NCI-H146 (cell line): Measurements from ENCODE around the gene ZNF419.
A peak's percentile ranks its signal among the peaks of the same experiment; 100 is the strongest.
"Not testable (repeated sequence)": the region's sequence is repeated elsewhere in the genome, so short reads cannot be mapped to it uniquely, and the experiment has no call there.

Experiments
- DNase-seq: peaks from one replicate; lab custom pipeline; 2025; lab: John Stamatoyannopoulos, UW

ZNF419 gene

GRCh38 chr19:57487477-57488298 is at the start of gene ZNF419:
Gene ZNF419 (plus strand): TSS chr19:57487750. CDS start chr19:57487951, 201 bp downstream.
- peak; percentile 96 for DNase-seq

GRCh38 chr19:57437931-57438330 is 49.6 kb upstream of the ZNF419 start:
- DNase-seq: no peak

- DNase-seq: no peak
Measured at GRCh38 chr19:57438925-57439324, 48.6 kb upstream of the ZNF419 start.

GRCh38 chr19:57441979-57442752 is 45.4 kb upstream of the ZNF419 start:
- no peak for DNase-seq

- DNase-seq: no peak
Measured at GRCh38 chr19:57443121-57443696, 44.3 kb upstream of the ZNF419 start.

GRCh38 chr19:57452307-57452706 is 35.2 kb upstream of the ZNF419 start:
- no peak for DNase-seq

GRCh38 chr19:57465680-57466381 is 21.7 kb upstream of the ZNF419 start:
- DNase-seq: no peak

- DNase-seq: no peak
Measured at GRCh38 chr19:57466489-57466888, 21.1 kb upstream of the ZNF419 start.

- DNase-seq: no peak
Measured at GRCh38 chr19:57473646-57474045, 13.9 kb upstream of the ZNF419 start.

GRCh38 chr19:57477191-57478008 is 10.2 kb upstream of the ZNF419 start, which contains the start of gene ZNF772:
Gene ZNF772 (minus strand): TSS chr19:57477566. CDS start chr19:57477309, 257 bp downstream.
- DNase-seq: peak; percentile 92

GRCh38 chr19:57488299-57488644 is 722 bp downstream of the ZNF419 start:
- not testable (repeated sequence) for DNase-seq

- DNase-seq: not testable (repeated sequence)
Measured at GRCh38 chr19:57499332-57499679, 11.8 kb downstream of the ZNF419 start.

- DNase-seq: peak; percentile 95
Measured at GRCh38 chr19:57499680-57500395, 12.3 kb downstream of the ZNF419 start, which contains the start of gene ZNF773. Gene ZNF773 (plus strand): TSS chr19:57499938. CDS start chr19:57500081, 143 bp downstream.

GRCh38 chr19:57500400-57500799 is 12.8 kb downstream of the ZNF419 start:
- DNase-seq: not testable (repeated sequence)

- DNase-seq: no peak
Measured at GRCh38 chr19:57506163-57506562, 18.6 kb downstream of the ZNF419 start.

GRCh38 chr19:57511484-57511883 is 23.9 kb downstream of the ZNF419 start:
- DNase-seq: no peak

- DNase-seq: no peak
Measured at GRCh38 chr19:57512845-57513244, 25.3 kb downstream of the ZNF419 start.

GRCh38 chr19:57515255-57515654 is 27.7 kb downstream of the ZNF419 start:
- DNase-seq: no peak

- DNase-seq: not testable (repeated sequence)
Measured at GRCh38 chr19:57518021-57518420, 30.5 kb downstream of the ZNF419 start.

GRCh38 chr19:57527136-57527881 is 39.8 kb downstream of the ZNF419 start, which contains the start of gene ZNF549:
Gene ZNF549 (plus strand): TSS chr19:57527356. CDS start chr19:57527574, 218 bp downstream.
- peak; percentile 94 for DNase-seq
